OCI-M1 (cell line): ENCODE data around the gene CCDC126.
"Not testable (repeated sequence)": the region's sequence is repeated elsewhere in the genome, so short reads cannot be mapped to it uniquely, and the experiment has no call there.

Experiments
- DNase-seq: peaks from one replicate; lab custom pipeline; 2025; lab: John Stamatoyannopoulos, UW

CCDC126 gene

GRCh38 chr7:23597094-23598091 is at the start of gene CCDC126:
TSS of gene CCDC126 (plus strand) at chr7:23597382. CDS start at chr7:23611316, 13,934 bp downstream.
- peak; percentile 90 for DNase-seq

GRCh38 chr7:23547662-23548061 is 49.5 kb upstream of the CCDC126 start:
- DNase-seq: no peak

GRCh38 chr7:23558303-23558702 is 38.9 kb upstream of the CCDC126 start:
- no peak for DNase-seq

GRCh38 chr7:23570592-23571200 is 26.5 kb upstream of the CCDC126 start:
- peak; percentile 75 for DNase-seq

GRCh38 chr7:23581975-23582374 is 15.2 kb upstream of the CCDC126 start:
- not testable (repeated sequence) for DNase-seq

GRCh38 chr7:23585304-23585703 is 11.9 kb upstream of the CCDC126 start:
- DNase-seq: not testable (repeated sequence)

GRCh38 chr7:23586159-23586558 is 11.0 kb upstream of the CCDC126 start:
- DNase-seq: no peak

- no peak for DNase-seq
These were observed 6.7 kb upstream of the CCDC126 start for GRCh38 chr7:23590529-23590928.

- DNase-seq: peak; percentile 2
These were observed 3.5 kb upstream of the CCDC126 start for GRCh38 chr7:23593706-23594105.

- DNase-seq: peak; percentile 45
These were observed 2.1 kb upstream of the CCDC126 start for GRCh38 chr7:23594879-23595604.

- DNase-seq: no peak
These were observed 1.1 kb downstream of the CCDC126 start for GRCh38 chr7:23598296-23598695.

GRCh38 chr7:23600236-23600635 is 3.1 kb downstream of the CCDC126 start:
- no peak for DNase-seq

GRCh38 chr7:23603632-23604295 is 6.6 kb downstream of the CCDC126 start:
- no peak for DNase-seq

- DNase-seq: no peak
These were observed 7.1 kb downstream of the CCDC126 start for GRCh38 chr7:23604296-23604640.

GRCh38 chr7:23607130-23607529 is 9.9 kb downstream of the CCDC126 start:
- peak; percentile 32 for DNase-seq

GRCh38 chr7:23607866-23608265 is 10.7 kb downstream of the CCDC126 start:
- no peak for DNase-seq

- DNase-seq: no peak
These were observed 18.1 kb downstream of the CCDC126 start for GRCh38 chr7:23615331-23615730.

GRCh38 chr7:23616593-23616992 is 19.4 kb downstream of the CCDC126 start:
- no peak for DNase-seq

GRCh38 chr7:23617482-23617881 is 20.3 kb downstream of the CCDC126 start:
- DNase-seq: no peak

GRCh38 chr7:23618241-23618640 is 21.1 kb downstream of the CCDC126 start:
- no peak for DNase-seq

GRCh38 chr7:23619141-23619540 is 22.0 kb downstream of the CCDC126 start:
- DNase-seq: no peak

GRCh38 chr7:23622506-23622925 is 25.3 kb downstream of the CCDC126 start:
- no peak for DNase-seq
